ENCODE data around the gene UCK2. TPM values are rescaled to one million over a fixed set of nuclear protein-coding genes. Genes with fewer than 3 reads are reported as not detected.

UCK2 gene
- total and polyA plus RNA-seq, 9 of the 15 experiments (the other 6 are each of a cell fraction or from before 2014, with no cell fraction given), result 71.6 to 145 (median 95.8) TPM

DNA sequence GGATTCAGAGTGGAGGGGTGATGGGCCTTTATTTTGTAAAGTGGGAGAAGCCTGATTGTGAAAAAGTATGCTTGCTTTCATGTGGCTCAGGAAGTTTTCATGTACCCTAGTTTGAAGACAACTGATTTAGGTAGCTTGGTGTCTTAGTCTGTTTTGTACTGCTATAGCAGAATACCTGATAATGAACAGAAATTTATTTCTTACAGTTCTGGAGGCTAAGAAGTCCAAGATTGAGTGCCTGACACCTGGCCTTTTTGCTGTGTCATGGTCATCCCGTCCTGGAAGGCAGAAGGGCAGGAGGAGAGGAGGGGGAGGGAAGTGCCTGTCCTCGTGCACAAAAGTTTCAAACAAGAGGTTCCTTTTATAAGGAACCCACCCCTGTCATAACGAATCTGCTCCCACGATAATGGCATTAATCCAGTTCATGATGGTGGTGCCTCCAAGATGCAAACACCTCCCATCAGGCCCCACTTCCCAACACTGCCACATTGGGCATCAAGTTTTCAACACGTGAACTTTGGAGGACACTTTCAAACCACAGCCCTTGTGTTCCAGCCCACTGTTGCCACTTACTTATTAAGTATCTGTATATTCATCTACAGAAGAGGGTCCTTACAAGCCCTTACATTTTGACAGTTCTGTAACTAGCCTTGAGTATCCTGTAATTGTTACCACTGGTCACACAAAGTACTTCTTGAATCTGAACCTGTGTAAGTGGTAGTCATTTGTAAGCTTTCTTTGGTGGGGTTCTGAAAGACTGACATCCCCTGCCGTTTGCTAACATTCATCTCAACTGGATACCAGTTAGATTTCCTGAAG lies 9.5 kb downstream of the UCK2 start (continued):
- TF ChIP-seq PHB (CRISPR knock-in tag; IDR thresholded peaks at IDR 0.05) (no peak), CBX2 (IDR thresholded peaks at IDR 0.05; ENCODE audit: insufficient read depth, low read length, poor library complexity, severe bottlenecking) (no peak), ZNF668 (CRISPR knock-in tag; IDR thresholded peaks at IDR 0.05) (no peak), DMBX1 (CRISPR knock-in tag; IDR thresholded peaks at IDR 0.05; ENCODE audit: borderline replicate concordance) (no peak), ZNF76 (CRISPR knock-in tag; IDR thresholded peaks at IDR 0.05; ENCODE audit: borderline replicate concordance) (no peak), SMARCC2 (IDR thresholded peaks at IDR 0.05; ENCODE audit: low read depth) (peak; percentile 75), ZBTB7A (IDR thresholded peaks at IDR 0.05; ENCODE audit: borderline replicate concordance, control insufficient read depth, low read depth, low read length) (no peak), MYNN (IDR thresholded peaks at IDR 0.05) (0 out of 2 replicates have a peak, but pooled peaks have one; percentile 53), MYNN (CRISPR knock-in tag; IDR thresholded peaks at IDR 0.05) (no peak), PCBP1 (IDR thresholded peaks at IDR 0.05; ENCODE audit: low read depth, low read length, poor library complexity, severe bottlenecking) (no peak), JUN (IDR thresholded peaks at IDR 0.05; ENCODE audit: borderline replicate concordance, low read depth, low read length) (no peak; the same call in 1 of the 2 replicates), JUN (CRISPR knock-in tag; IDR thresholded peaks at IDR 0.05; ENCODE audit: borderline replicate concordance) (no peak), CREM (IDR thresholded peaks at IDR 0.05; ENCODE audit: low read depth) (no peak), NFIX (CRISPR knock-in tag; IDR thresholded peaks at IDR 0.05; ENCODE audit: low read depth) (no peak), TBL1XR1 (IDR thresholded peaks at IDR 0.05; ENCODE audit: low read length in 2 of 2) (no peak), ZNF316 (IDR thresholded peaks at IDR 0.05) (peak; percentile 95), BRF1 (IDR thresholded peaks at IDR 0.05; ENCODE audit: borderline replicate concordance, extremely low read depth, insufficient read length) (no peak), ZNF77 (CRISPR knock-in tag; IDR thresholded peaks at IDR 0.05) (no peak)
- TF ChIP-seq, protein P1, sequence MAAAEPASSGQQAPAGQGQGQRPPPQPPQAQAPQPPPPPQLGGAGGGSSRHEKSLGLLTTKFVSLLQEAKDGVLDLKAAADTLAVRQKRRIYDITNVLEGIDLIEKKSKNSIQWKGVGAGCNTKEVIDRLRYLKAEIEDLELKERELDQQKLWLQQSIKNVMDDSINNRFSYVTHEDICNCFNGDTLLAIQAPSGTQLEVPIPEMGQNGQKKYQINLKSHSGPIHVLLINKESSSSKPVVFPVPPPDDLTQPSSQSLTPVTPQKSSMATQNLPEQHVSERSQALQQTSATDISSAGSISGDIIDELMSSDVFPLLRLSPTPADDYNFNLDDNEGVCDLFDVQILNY (CRISPR knock-in tag; IDR thresholded peaks at IDR 0.05), result no peak
- TF ChIP-seq, protein P2, sequence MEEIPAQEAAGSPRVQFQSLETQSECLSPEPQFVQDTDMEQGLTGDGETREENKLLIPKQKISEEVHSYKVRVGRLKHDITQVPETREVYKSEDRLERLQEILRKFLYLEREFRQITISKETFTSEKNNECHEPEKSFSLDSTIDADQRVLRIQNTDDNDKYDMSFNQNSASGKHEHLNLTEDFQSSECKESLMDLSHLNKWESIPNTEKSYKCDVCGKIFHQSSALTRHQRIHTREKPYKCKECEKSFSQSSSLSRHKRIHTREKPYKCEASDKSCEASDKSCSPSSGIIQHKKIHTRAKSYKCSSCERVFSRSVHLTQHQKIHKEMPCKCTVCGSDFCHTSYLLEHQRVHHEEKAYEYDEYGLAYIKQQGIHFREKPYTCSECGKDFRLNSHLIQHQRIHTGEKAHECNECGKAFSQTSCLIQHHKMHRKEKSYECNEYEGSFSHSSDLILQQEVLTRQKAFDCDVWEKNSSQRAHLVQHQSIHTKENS (CRISPR knock-in tag; IDR thresholded peaks at IDR 0.05), result no peak
- TF ChIP-seq, protein P3, sequence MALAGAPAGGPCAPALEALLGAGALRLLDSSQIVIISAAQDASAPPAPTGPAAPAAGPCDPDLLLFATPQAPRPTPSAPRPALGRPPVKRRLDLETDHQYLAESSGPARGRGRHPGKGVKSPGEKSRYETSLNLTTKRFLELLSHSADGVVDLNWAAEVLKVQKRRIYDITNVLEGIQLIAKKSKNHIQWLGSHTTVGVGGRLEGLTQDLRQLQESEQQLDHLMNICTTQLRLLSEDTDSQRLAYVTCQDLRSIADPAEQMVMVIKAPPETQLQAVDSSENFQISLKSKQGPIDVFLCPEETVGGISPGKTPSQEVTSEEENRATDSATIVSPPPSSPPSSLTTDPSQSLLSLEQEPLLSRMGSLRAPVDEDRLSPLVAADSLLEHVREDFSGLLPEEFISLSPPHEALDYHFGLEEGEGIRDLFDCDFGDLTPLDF (CRISPR knock-in tag; IDR thresholded peaks at IDR 0.05), result no peak
- TF ChIP-seq, protein P4, sequence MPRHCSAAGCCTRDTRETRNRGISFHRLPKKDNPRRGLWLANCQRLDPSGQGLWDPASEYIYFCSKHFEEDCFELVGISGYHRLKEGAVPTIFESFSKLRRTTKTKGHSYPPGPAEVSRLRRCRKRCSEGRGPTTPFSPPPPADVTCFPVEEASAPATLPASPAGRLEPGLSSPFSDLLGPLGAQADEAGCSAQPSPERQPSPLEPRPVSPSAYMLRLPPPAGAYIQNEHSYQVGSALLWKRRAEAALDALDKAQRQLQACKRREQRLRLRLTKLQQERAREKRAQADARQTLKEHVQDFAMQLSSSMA (CRISPR knock-in tag; IDR thresholded peaks at IDR 0.05), result no peak
- TF ChIP-seq, protein P5, sequence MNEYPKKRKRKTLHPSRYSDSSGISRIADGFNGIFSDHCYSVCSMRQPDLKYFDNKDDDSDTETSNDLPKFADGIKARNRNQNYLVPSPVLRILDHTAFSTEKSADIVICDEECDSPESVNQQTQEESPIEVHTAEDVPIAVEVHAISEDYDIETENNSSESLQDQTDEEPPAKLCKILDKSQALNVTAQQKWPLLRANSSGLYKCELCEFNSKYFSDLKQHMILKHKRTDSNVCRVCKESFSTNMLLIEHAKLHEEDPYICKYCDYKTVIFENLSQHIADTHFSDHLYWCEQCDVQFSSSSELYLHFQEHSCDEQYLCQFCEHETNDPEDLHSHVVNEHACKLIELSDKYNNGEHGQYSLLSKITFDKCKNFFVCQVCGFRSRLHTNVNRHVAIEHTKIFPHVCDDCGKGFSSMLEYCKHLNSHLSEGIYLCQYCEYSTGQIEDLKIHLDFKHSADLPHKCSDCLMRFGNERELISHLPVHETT (CRISPR knock-in tag; conservative IDR thresholded peaks at IDR 0.05 in 1 of 2, IDR thresholded peaks at IDR 0.05 in 1 of 2), result 0 out of 4 replicates have a peak, but pooled peaks of 1 of the 2 experiments have one; percentile 37

Measured in K562 (cell line).